NCI-H460 (cell line): ENCODE data around the gene MACROD2. TPM values are rescaled to one million over a fixed set of nuclear protein-coding genes. Genes with fewer than 3 reads are reported as not detected.

Source experiments
- DNase-seq: peaks from one replicate; pipeline ENCODE4 v3.0.0-alpha.2; 2016; ENCODE audit warnings: low read depth; ENCODE audit errors: extremely low read depth
- total RNA-seq: library from RNA; depleted of rRNA; stranded (reverse); fragments of >200 nt; shearing (Covaris generic); gene quantifications from 2 replicates; pipeline ENCODE4 v1.2.3, GENCODE V29; 2014

Gene MACROD2
- total RNA-seq, 1 experiment from 2014 or later: 2.0 TPM

DNA sequence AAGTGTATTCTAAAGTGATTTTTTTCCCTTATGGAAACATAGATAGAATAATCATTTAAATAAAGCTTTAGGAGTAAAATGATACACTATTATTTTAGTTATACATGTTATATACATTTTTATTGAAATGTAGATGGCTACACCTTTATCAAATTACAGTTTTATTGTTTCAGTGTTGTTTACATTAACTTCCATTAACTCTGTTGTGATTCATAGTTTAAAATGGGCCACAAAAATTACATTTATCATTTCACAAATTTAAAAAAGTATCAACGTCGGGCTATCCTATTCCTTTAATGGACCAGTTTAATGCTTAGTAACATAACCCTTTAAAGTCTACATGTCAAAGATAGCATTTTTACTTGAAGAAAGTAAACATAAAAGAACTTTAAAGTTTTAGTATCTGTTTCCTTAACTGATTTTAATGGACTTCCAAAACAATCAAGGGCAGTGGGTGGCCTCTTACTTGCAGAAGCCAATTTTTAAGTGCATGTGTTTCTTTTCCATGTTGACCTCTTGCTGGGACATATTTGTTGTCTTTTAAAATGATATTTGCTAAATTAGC is 389.9 kb downstream of the MACROD2 start:
- no peak for DNase-seq

DNA sequence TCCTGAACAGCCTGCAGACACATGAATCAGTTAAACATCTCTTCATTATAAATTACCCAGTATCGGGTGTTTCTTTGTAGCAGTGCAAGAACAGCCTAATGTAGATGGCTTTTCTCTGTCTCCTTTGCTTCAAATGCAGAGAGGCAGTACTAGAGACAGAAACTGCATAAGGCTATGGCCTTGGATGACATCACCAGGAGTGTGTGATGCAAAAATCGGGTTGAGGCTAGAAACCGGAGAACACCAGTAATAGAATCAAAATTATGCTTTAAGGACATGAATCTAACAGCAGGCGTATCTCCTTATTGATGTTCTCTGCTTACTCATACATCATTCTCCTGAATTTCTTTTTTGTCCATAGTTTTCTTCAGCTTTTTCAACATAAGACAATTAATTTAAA is 391.4 kb downstream of the MACROD2 start:
- DNase-seq: no peak

DNA sequence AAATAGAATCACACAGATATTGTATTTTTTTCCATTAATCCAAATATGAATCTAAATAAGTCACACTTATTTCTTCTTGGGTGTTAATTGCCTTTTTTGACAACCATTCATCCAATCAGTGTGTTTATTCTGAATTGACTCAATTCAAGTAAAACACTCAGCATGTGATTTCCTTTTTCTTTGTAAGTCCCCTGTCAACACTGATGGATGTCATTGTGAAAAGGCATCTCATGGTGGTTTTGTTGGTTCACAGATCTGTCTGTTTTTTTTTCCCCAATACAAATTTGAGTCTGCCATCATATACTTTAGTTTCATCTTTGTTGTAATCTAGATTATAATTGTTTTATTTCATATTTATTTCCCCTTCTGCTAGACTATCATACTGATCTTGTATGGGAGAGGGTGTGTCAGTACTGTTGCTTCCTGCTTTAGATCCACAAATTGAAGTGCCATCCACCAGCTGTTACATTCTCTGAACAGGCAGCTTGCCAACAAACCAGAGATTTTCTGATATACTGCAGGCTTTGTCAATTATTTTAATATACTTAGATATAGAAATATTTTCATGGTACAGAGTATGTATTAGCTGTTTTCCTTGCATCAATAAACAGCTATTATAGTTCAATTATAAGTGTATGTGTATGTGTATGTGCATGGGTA is 406.3 kb downstream of the MACROD2 start:
- no peak for DNase-seq

- DNase-seq: no peak
These were observed 409.2 kb downstream of the MACROD2 start for GRCh38 chr20:14404515-14404914.

DNA sequence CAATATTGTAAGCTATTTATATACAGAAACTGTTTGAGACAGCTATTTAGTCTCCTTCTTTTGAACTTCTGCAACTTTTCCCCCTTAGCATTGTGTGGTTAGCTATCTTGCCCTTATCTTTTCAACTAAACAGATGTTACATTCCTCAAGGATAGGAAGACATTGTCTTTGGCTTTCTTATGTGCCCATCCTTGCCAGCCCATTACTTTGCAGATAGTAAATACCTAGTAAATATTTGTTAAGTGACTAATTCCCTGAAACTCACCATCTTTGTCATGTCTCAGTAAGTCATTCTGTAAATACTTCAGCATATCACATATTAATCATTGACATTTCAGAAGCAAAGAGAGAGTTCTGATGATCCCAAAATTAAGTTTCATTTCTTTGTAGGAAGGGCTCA is 411.2 kb downstream of the MACROD2 start:
- peak; percentile 24 for DNase-seq

DNA sequence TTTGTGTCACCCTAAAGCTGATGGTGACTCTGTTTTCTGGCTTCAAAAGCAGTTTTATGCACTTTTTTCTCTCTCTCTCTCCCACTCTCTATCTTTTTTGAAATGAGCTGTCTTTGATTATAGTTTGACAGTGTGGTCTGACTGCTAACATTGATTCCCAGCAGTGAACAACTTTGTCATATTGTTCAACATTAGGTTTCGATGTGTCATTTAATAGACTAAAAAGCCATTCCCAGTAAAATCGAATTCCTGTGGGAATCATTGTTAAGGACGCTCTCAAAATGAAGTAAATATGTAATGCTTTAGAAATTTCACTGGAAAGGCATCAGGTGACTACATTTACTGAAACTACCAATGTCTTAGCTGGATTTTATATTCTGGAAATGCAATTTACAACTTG is 412.0 kb downstream of the MACROD2 start:
- no peak for DNase-seq

- DNase-seq: no peak
These were observed 415.7 kb downstream of the MACROD2 start for GRCh38 chr20:14410869-14411555.

DNA sequence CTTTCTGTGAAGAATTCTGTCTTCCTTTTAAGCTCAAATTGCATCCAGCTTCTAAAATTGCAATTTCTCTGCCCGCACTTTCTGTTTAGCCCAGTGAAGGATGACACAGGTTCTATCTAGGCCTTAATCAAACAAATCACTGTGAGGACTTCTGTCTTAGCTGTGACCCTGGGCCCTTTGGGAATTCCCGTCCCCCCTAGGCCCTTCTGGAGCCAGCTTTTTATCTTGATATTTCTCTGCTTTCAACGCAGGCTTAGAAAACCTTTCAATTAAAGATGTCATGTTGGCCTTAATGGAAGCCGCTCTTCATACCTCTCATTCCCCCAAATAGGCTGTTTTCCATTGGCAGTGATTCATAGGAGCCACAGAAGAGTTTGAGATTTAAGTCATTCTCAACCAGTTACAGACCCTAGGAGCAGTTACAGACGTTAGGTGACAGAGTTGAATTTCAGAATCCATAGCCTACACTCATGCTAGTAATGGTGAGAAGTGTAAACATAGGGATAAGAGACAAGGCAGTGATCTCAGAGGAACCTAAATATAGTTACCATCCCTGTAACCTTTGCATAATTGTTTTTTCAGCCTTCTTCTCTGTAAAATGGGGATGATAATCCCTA is 416.9 kb downstream of the MACROD2 start:
- no peak for DNase-seq

DNA sequence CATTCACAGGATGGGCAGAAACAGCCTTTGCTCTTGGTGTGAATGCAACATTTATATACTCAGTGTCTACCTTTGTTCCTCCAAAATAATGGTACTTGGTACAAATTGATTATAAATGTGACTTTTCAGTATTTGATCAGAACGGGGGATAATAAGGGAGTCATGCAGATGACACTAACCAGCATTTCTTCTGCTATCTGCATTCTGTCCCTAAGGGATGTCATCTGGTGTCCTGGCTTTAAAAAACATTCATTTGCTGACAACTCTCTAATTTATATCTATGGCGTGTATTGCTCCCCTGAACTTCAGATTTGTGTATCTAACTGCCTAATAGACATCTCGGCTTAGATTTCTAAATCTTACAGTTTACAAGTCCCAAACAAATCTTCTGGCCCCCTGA is 418.5 kb downstream of the MACROD2 start:
- DNase-seq: no peak

DNA sequence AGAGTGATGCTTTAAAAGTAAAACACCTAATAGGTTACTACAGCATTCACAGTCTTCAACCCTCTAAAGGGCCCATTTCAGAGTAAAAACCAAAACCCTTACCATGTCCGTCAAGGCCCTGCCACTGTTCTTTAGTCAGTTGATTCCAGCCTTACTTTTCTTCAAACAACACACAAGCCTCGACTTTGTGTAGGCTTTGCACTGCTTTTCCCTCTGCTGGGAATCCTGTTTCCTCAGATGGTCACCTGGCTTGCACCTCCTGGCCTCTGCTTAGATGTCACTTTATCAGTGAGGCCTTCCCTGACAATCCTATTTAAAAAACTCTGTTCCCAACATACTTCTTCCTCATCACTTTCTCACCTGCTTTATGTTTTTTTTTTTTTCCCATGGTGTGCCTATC is 419.2 kb downstream of the MACROD2 start:
- DNase-seq: no peak

DNA sequence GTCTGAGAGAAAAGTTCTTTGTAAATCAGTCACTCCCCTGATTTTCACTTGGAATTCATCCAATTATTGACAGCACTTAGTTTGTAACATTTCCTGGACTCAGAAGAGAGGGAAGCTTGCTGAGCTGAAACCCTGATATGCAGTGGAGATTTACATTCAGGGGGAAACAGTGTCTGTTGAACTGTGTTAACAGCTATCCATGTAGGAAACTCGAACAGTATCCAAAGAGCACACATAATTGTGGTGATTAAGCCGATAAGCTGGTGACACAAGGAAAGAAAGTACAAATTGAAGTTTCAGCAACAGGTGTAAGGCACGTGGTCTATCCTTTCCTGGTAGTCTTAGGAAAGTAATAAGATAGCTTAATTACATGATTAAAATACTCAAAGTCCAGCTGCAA is 420.2 kb downstream of the MACROD2 start:
- no peak for DNase-seq

GRCh38 chr20:14418376-14418775 is 423.1 kb downstream of the MACROD2 start:
- DNase-seq: no peak

DNA sequence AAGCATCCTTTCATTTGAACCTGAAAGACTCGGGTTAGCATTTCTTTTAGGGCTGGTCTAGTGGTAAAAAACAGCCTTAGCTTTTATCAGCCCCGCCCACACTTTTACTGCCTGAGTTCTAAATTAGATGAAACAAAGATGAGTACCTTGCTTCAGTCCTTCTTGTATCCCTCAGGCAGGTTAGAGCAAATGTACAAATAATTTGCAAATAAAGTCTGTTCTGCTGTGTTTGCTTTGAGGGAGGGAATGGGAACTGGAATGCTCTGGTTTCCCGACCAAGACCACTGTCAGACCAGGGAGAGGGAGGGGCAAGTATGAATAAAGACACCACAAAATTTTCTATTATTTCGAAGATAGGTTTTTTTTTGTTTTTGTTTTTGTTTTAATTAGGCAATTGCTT is 427.6 kb downstream of the MACROD2 start:
- DNase-seq: no peak

DNA sequence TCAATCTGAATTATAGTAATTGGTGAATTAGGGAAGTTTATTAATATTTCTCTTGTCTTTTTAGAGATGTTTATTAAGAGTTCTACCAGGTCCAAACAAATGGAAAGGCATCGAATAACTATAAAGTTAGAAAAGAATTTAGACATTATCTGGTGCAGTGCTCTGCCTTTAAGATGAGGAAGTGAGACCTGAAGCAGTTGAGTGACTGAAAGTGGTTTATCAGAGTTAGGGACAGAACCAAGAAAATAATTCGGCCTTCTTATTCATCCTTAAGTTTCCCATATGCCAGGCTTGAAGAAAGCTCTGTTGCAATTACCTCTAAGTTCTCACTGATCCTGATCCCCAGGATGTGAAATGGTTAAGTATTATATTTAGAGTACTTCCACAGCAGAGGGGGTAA is 436.3 kb downstream of the MACROD2 start:
- DNase-seq: no peak

DNA sequence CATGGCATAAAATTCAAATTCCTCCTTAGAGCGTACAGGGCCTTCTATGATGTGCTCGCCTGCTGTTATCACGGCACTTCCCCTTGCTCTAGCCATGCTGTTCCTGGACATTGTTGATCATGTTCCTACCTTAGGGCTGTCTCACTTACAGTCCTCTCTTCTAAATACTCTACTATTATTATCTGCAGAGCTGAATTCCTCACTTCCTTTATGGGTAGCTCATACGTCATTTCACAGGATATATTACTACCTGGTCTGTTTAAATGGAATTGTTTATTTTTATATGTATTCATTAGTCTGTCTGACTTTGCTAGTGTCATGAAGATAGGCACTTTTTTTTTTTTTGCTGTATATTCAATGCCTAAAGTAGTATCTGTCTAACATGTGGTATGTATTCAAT is 436.8 kb downstream of the MACROD2 start:
- DNase-seq: no peak

DNA sequence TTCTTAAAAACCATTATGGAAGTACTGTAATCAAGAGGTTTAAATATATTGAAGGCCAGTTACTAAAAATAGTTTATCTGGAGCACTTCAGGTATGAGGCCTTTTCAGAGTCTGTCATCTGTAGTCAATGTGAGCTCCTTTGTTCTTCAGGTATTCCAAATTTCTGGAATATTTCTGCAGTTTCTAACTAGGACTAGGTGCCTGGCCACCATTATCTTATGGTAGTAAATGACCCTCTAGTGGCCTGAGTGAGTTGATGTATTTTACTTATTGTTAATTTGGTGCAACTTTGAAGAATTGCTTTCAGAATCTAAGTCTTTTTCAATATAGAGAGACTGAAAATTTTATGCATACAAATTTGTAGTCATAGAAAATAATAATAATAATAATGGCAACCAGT is 437.3 kb downstream of the MACROD2 start:
- DNase-seq: no peak

GRCh38 chr20:14434384-14435136 is 439.2 kb downstream of the MACROD2 start:
- no peak for DNase-seq

- DNase-seq: no peak
These were observed 445.9 kb downstream of the MACROD2 start for GRCh38 chr20:14441201-14441600.

DNA sequence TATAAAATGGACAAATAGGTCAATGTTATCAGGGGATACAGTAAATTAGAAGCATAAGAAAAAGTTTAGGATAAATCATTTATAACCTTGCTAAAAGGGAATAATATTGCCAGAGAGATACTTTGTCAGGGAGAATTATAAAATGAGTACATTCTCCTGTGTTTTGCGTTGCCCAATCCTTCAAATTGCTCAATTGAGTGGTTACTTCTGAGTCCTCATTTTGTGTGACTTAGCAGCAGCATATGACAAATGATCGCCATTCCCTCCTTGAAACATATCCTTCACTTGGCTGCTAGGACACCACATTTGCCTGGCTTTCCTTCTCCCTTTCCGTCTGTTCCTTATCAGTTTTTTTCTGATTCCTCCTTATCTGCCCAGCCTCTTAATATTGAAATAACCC is 448.8 kb downstream of the MACROD2 start:
- no peak for DNase-seq

DNA sequence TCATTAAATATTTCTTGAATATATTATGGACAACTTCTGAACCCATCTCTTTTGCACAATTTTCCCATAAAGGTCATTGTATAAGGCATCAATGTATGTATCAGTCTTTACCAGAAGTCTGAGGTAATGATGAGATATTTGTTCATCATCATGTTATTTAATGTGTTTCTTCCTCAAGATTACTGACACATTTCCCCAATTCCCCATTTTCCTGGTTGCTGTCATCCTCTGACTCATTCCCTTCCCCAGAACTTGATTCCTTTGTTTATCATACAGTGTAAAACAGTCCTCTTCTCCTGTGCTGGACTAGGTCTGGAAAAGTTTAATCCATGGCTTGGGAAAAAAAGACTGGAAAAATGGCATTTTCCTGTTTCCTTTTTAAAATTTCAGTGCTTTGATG is 450.0 kb downstream of the MACROD2 start:
- DNase-seq: no peak

- no peak for DNase-seq
These were observed 450.6 kb downstream of the MACROD2 start for GRCh38 chr20:14445902-14446301.
